Kidney (tissue), 14 donors: ENCODE measurements around the gene FUT9. TPM values are rescaled to one million over a fixed set of nuclear protein-coding genes. Genes with fewer than 3 reads are reported as not detected.
A peak's percentile ranks its signal among the peaks of the same experiment; 100 is the strongest.

Experiments used
- DNase-seq, 5 donors: peaks; one replicate each; pipeline ENCODE4 v3.0.0-alpha.2; 2013 to 2020
- FAIRE-seq: peaks from 2 replicates; lab custom pipeline; 2012; peaks lifted over from hg19 to GRCh38; lab: Jason Lieb, UNC
- H3K27ac ChIP-seq, 2 donors: one replicate each; pipeline ENCODE4 v1.7.0; 2013; ENCODE audit warnings: low read depth in 2 of 2, low read length in 2 of 2, inconsistent platforms in 1 of 2
- H3K27me3 ChIP-seq: one replicate; pipeline ENCODE4 v1.7.1; 2013; ENCODE audit warnings: low read length, inconsistent platforms; ENCODE audit not compliant: control insufficient read depth, insufficient read depth
- H3K36me3 ChIP-seq, 3 donors: one replicate each; pipeline versions ENCODE4 v1.7.0 to v1.7.1; 2013; ENCODE audit warnings: low read length in 3 of 3, control low read depth in 1 of 3, inconsistent platforms in 1 of 3; ENCODE audit not compliant: insufficient read depth in 3 of 3, control insufficient read depth in 2 of 3
- H3K4me1 ChIP-seq, 3 donors: one replicate each; pipeline versions ENCODE4 v1.7.0 to v1.7.1; 2013; ENCODE audit warnings: low read length in 3 of 3, inconsistent platforms in 1 of 3, low read depth in 1 of 3; ENCODE audit not compliant: control insufficient read depth in 2 of 3, insufficient read depth in 2 of 3
- H3K4me3 ChIP-seq, 3 donors: one replicate each; pipeline versions ENCODE4 v1.7.0 to v1.8.1; 2013; ENCODE audit warnings: low read length in 3 of 3, control low read depth in 1 of 3, inconsistent platforms in 1 of 3
- H3K9ac ChIP-seq, 3 donors: one replicate each; pipeline versions ENCODE4 v1.7.0 to v1.7.1; 2013; ENCODE audit warnings: low read length in 3 of 3, control low read depth in 1 of 3, inconsistent platforms in 1 of 3
- H3K9me3 ChIP-seq, 3 donors: one replicate each; pipeline versions ENCODE4 v1.7.0 to v1.7.1; 2013; ENCODE audit warnings: low read length in 3 of 3, control low read depth in 1 of 3, inconsistent platforms in 1 of 3; ENCODE audit not compliant: control insufficient read depth in 2 of 3, insufficient read depth in 1 of 3
- CTCF ChIP-seq: IDR thresholded peaks from 3 replicates; pipeline ENCODE4 v1.5.1; 2012; ENCODE audit warnings: mild to moderate bottlenecking, moderate library complexity, borderline replicate concordance; ENCODE audit not compliant: insufficient read depth; ENCODE audit errors: extremely low read depth
- intact Hi-C: fragments of 100-400 bp; cut with DNase I; formaldehyde crosslinking; loops from one replicate; pipeline ENCODE4 v1.11.1; 2022
- polyA plus RNA-seq: library from polyadenylated mRNA; stranded (reverse); fragments of 350-450 nt; fragmentation: Illumina TruSeq; extraction: RNeasy Lipid Tissue Mini Kit (QIAGEN cat#74804); gene quantifications from one replicate; pipeline ENCODE4 v1.2.3, GENCODE V29; 2014; ENCODE audit warnings: low read depth, low replicate concordance; ENCODE audit not compliant: insufficient read depth
- total RNA-seq: library from RNA; stranded (reverse); fragmentation: NEBNext Ultra II Directional; extraction: Animal tissue kit (Norgen Biotek cat#: 25700); gene quantifications from one replicate; pipeline ENCODE4 v1.2.1, GENCODE V29; 2021
- donor health status: control.
- donor health status: control.
- donor health status: control.
- donor health status: control.
- donor health status: control.
- donor health status: DM: yes; HTN: yes; CAD: no.
- donor health status: Normal renal cell carcinoma (clear cell type).

Gene FUT9
- total and polyA plus RNA-seq, 2 donors from 2014 or later = 0.06 to 0.13 TPM

GRCh38 chr6:96013531-96013930 is 2.2 kb upstream of the FUT9 start:
- Histone ChIP-seq H3K9ac (no peak overlapping the region), H3K4me3 (no peak overlapping the region), H3K36me3 (no peaks in the 10 kb centered on the region), H3K27me3 (peaks cover 4% of the 10 kb centered on the region), H3K9me3 (no peaks in the 10 kb centered on the region), H3K27ac (no peak overlapping the region), H3K4me1 (no peaks in the 10 kb centered on the region)
- TF ChIP-seq CTCF = no peak
- DNase-seq (no peak), FAIRE-seq (no peak)
- intact Hi-C loops = no loop called here

- Histone ChIP-seq H3K4me3 (peak overlapping the region in 1 of 3 donors; percentile 53), H3K36me3 (no peaks in the 10 kb centered on the region), H3K27me3 (peaks cover 4% of the 10 kb centered on the region), H3K4me1 (no peaks in the 10 kb centered on the region), H3K27ac (no peak overlapping the region), H3K9me3 (no peaks in the 10 kb centered on the region), H3K9ac (no peak overlapping the region)
- peak in 2 of 5 donors; percentile 14 to 34 for DNase-seq
- TF ChIP-seq CTCF = no peak
- intact Hi-C loops = no loop called here
- FAIRE-seq = no peak
Measured at GRCh38 chr6:96014846-96015517, 792 bp upstream of the FUT9 start.

GRCh38 chr6:96016334-96017069 is 728 bp downstream of the FUT9 start:
- no peak for TF ChIP-seq CTCF
- H3K27me3 ChIP-seq = peaks cover 4% of the 10 kb centered on the region
- H3K36me3 ChIP-seq = no peaks in the 10 kb centered on the region
- H3K9ac ChIP-seq = no peak overlapping the region
- H3K4me3 ChIP-seq = peak overlapping the region in 1 of 3 donors; percentile 35
- H3K27ac ChIP-seq = no peak overlapping the region
- no peaks in the 10 kb centered on the region for H3K9me3 ChIP-seq
- FAIRE-seq (no peak), DNase-seq (peak in 3 of 5 donors; percentile 20 to 38 (median 33))
- H3K4me1 ChIP-seq = no peaks in the 10 kb centered on the region
- intact Hi-C loops = no loop called here
